ENCODE results near the gene TMEM44.

GRCh38 chr3:194582196-194582905 lies 50.9 kb downstream of the TMEM44 start:
- TF ChIP-seq CTCF (IDR thresholded peaks at IDR 0.05) (no peak), POLR2A (IDR thresholded peaks at IDR 0.05) (no peak)

Data from heart left ventricle (tissue), 13 donors.